Measurements from ENCODE around the gene PPP1R8. TPM values are rescaled to one million over a fixed set of nuclear protein-coding genes. Genes with fewer than 3 reads are reported as not detected.

The PPP1R8 gene
- total RNA-seq, 4 donors from 2014 or later = 15.1 to 32.9 (median 28.0) TPM

DNA sequence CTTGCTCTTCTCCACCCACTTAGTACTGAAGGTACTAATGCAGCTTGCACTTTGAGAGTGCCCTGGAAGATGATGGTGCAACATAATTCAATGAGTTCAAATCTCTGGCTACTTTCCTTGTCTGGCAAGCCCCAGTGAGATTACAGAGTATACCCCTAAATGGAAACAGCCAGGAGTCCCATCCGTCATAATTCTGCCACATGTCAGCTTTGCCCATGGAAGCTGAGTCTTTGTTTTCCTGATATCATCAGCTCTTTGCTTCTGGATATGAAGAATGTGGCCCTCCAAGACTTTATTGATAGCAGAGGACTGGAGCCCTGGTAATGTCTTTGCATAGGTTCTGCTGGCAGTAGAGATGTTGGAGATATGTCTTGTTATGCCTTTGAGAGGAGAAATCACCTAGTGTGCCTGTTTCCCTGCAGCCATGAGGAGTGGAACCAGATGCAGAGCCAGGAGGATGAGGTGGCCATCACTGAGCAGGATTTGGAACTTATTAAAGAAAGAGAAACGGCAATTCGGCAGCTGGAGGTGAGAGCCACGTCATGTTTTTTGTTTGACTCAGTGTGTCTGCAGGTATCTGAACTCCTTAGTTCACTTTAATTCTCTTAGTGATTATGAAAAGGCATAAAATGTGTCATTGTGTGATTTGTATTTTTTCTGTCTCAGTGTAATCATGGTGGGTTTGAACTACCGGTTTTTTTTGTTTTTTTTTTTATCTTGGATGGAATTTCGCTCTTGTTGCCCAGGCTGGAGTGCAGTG lies 18.7 kb upstream of the PPP1R8 start:
- H3K9me3 ChIP-seq = no peaks in the 10 kb centered on the region
- no peak for DNase-seq
- in situ Hi-C loops (cut with MboI; ENCODE audit: low pct_ligation_motif_present in 1 of 4, low pct_unique_long_range_greater_than_20kb in 1 of 4, low sequenced_read_pairs in 3 of 4) = no loop called here
- peaks cover 0 to 40% (median 15%) of the 10 kb centered on the region in 4 donors for H3K36me3 ChIP-seq
- 82 to 86% methylated on average over 4 to 6 of the region's 6 CpGs for WGBS, 2 donors (ENCODE audit: low coverage in 1 of 2)
- no peak overlapping the region for H3K4me3 ChIP-seq
- intact Hi-C loops (cut with DNase I; ENCODE audit: low total_unique reads) = no loop called here
- H3K27me3 ChIP-seq = no peaks in the 10 kb centered on the region
- TF ChIP-seq EP300 (IDR thresholded peaks at IDR 0.05; ENCODE audit: low read depth) = no peak
- no peak for TF ChIP-seq POLR2AphosphoS5 (IDR thresholded peaks at IDR 0.05)
- TF ChIP-seq CTCF (IDR thresholded peaks at IDR 0.05) = no peak
- TF ChIP-seq POLR2A (IDR thresholded peaks at IDR 0.05) = no peak
- no peak overlapping the region for H3K27ac ChIP-seq
- peaks cover 1 to 6% (median 5%) of the 10 kb centered on the region in 4 donors for H3K4me1 ChIP-seq

DNA sequence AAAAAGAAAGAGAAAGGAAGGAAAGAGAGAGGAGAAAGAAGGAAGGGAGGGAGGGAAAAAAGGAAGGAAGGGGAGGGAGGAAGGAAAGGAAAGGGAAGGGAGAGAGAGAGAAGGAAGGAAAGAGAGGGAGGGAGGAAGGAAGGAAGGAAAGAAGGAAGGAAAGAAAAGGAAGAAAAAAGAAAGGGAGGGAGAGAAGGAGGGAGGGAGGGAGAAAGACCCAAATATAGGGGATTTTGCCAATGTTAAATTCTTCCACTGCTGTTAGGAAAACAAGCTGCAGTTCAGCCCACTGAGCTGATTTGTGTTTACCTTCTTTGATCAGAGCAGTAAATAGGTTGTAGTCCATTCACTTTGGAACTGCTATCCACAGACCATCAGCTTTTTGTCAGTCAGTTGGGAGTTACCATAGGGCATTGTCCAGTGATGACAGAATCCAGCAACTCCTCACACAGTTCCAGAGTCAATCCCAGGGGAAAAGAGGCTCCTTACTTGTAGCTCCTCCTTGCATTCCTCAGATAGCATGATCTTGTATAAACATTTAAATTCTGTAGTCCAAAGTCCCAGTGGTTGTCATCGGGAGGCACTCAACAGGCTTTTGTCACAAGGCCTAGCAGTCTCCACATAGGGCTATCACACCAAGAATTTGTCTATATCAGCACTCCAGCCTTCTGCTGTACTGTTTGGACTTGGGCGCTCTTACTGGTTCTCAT lies 13.5 kb upstream of the PPP1R8 start:
- Histone ChIP-seq H3K27me3 (no peaks in the 10 kb centered on the region), H3K4me3 (no peak overlapping the region), H3K9me3 (no peaks in the 10 kb centered on the region), H3K27ac (peak overlapping the region; percentile 51 to 76 (median 64)), H3K36me3 (peaks cover 0 to 68% (median 27%) of the 10 kb centered on the region in 4 donors), H3K4me1 (peaks cover 5 to 15% (median 12%) of the 10 kb centered on the region in 4 donors)
- in situ Hi-C loops (cut with MboI; ENCODE audit: low pct_ligation_motif_present in 1 of 4, low pct_unique_long_range_greater_than_20kb in 1 of 4, low sequenced_read_pairs in 3 of 4) (no loop called here), intact Hi-C loops (cut with DNase I; ENCODE audit: low total_unique reads) (no loop called here)
- 55 to 100% methylated on average over 1 to 2 of the region's 2 CpGs for WGBS, 2 donors (ENCODE audit: low coverage in 1 of 2)
- peak; percentile 22 for DNase-seq
- TF ChIP-seq POLR2AphosphoS5 (IDR thresholded peaks at IDR 0.05) (peak in 1 of 3 donors; percentile 26), EP300 (IDR thresholded peaks at IDR 0.05; ENCODE audit: low read depth) (no peak), CTCF (IDR thresholded peaks at IDR 0.05) (no peak)

GRCh38 chr1:27821761-27822315 lies 8.7 kb upstream of the PPP1R8 start:
- intact Hi-C loops (cut with DNase I; ENCODE audit: low total_unique reads) = no loop called here
- Histone ChIP-seq H3K27me3 (no peaks in the 10 kb centered on the region), H3K27ac (no peak overlapping the region), H3K36me3 (peaks cover 0 to 42% (median 15%) of the 10 kb centered on the region in 4 donors), H3K4me1 (peaks cover 3 to 10% (median 9%) of the 10 kb centered on the region in 4 donors), H3K9me3 (no peaks in the 10 kb centered on the region), H3K4me3 (no peak overlapping the region)
- no peak for TF ChIP-seq EP300 (IDR thresholded peaks at IDR 0.05; ENCODE audit: low read depth)
- TF ChIP-seq POLR2A (IDR thresholded peaks at IDR 0.05) = no peak
- TF ChIP-seq POLR2AphosphoS5 (IDR thresholded peaks at IDR 0.05) = no peak
- no peak for TF ChIP-seq CTCF (IDR thresholded peaks at IDR 0.05)
- no peak for DNase-seq
- WGBS, 2 donors (ENCODE audit: low coverage in 1 of 2) = 81 to 95% methylated on average over 8 of the region's 8 CpGs
- in situ Hi-C loops (cut with MboI; ENCODE audit: low pct_ligation_motif_present in 1 of 4, low pct_unique_long_range_greater_than_20kb in 1 of 4, low sequenced_read_pairs in 3 of 4) = no loop called here

GRCh38 chr1:27823784-27824183 lies 6.8 kb upstream of the PPP1R8 start:
- intact Hi-C loops (cut with DNase I; ENCODE audit: low total_unique reads) (no loop called here), in situ Hi-C loops (cut with MboI; ENCODE audit: low pct_ligation_motif_present in 1 of 4, low pct_unique_long_range_greater_than_20kb in 1 of 4, low sequenced_read_pairs in 3 of 4) (no loop called here)
- DNase-seq = no peak
- no peaks in the 10 kb centered on the region for H3K27me3 ChIP-seq
- 93 to 95% methylated on average over 4 of the region's 4 CpGs for WGBS, 2 donors (ENCODE audit: low coverage in 1 of 2)
- no peaks in the 10 kb centered on the region for H3K9me3 ChIP-seq
- no peak overlapping the region for H3K27ac ChIP-seq
- H3K36me3 ChIP-seq = peaks cover 0 to 29% (median 10%) of the 10 kb centered on the region in 4 donors
- no peak overlapping the region for H3K4me3 ChIP-seq
- no peak for TF ChIP-seq POLR2AphosphoS5 (IDR thresholded peaks at IDR 0.05)
- TF ChIP-seq POLR2A (IDR thresholded peaks at IDR 0.05) = no peak
- no peak for TF ChIP-seq EP300 (IDR thresholded peaks at IDR 0.05; ENCODE audit: low read depth)
- TF ChIP-seq CTCF (IDR thresholded peaks at IDR 0.05) = no peak
- no peaks in the 10 kb centered on the region for H3K4me1 ChIP-seq
